Measurements from ENCODE around the gene HDAC7. TPM values are rescaled to one million over a fixed set of nuclear protein-coding genes. Genes with fewer than 3 reads are reported as not detected.

The HDAC7 gene
- total RNA-seq, 6 experiments from 2014 or later = 104 to 120 (median 108) TPM

DNA sequence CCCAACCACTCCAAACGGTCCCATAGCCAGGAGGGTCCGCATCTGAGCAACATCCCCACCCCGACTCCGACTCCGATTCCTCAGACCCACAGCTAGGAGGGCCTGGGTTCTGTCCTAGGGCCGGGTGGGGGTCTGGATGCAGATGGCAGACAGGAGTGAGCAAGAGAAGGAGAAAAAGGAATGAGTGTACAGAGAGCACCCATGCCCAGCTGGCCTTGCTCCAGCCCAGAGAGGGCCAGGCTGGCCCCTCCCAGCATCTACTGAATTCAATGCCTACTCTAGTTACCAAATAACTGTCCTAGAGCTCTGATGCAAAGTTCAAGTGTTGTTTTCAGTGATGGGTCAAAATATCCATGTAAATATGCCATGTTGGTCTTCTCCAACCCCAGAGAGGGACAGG lies 44.3 kb upstream of the HDAC7 start:
- DNase-seq = no peak
- Mint-ChIP-seq H3K4me3 (no peak overlapping the region), H3K36me3 (ENCODE audit: low read depth) (no peaks in the 10 kb centered on the region), H3K27me3 (ENCODE audit: insufficient read depth) (peaks cover 1% of the 10 kb centered on the region; the same call in 1 of the 2 replicates), H3K4me1 (ENCODE audit: low read depth) (peaks cover 13% of the 10 kb centered on the region), H3K9me3 (no peaks in the 10 kb centered on the region), H3K27ac (no peak overlapping the region)
- TF ChIP-seq CTCF (IDR thresholded peaks at IDR 0.05) = no peak

GRCh38 chr12:47863467-47863866 lies 43.8 kb upstream of the HDAC7 start:
- Mint-ChIP-seq H3K36me3 (ENCODE audit: low read depth) (no peaks in the 10 kb centered on the region), H3K4me1 (ENCODE audit: low read depth) (peaks cover 13% of the 10 kb centered on the region), H3K4me3 (no peak overlapping the region), H3K27me3 (ENCODE audit: insufficient read depth) (peaks cover 1% of the 10 kb centered on the region; the same call in 1 of the 2 replicates), H3K27ac (no peak overlapping the region), H3K9me3 (no peaks in the 10 kb centered on the region)
- no peak for DNase-seq
- no peak for TF ChIP-seq CTCF (IDR thresholded peaks at IDR 0.05)

DNA sequence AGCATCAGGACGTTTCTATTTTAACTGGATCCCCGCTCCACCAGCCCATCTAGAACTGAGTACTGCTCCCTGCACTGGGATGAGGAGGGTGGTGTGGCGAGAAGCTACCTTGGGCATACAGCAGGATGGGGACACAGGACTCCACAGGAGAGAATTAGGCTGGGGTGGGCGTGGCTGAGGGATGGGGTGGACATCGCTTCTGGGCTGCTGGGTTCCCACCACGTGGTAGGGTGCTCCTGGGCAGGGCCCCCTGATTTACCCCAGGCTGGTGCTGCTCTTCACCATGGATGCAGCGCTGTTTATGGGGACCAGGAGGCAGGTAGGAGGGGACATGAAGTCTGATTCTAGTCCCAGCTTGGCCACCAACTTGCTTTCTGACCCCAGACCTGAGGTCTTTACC lies 43.2 kb upstream of the HDAC7 start:
- H3K27me3 Mint-ChIP-seq (ENCODE audit: insufficient read depth) = peaks cover 1% of the 10 kb centered on the region; the same call in 1 of the 2 replicates
- TF ChIP-seq CTCF (IDR thresholded peaks at IDR 0.05) = no peak
- no peak overlapping the region for H3K27ac Mint-ChIP-seq
- H3K9me3 Mint-ChIP-seq = no peaks in the 10 kb centered on the region
- no peaks in the 10 kb centered on the region for H3K36me3 Mint-ChIP-seq (ENCODE audit: low read depth)
- no peak for DNase-seq
- H3K4me1 Mint-ChIP-seq (ENCODE audit: low read depth) = peaks cover 8% of the 10 kb centered on the region
- H3K4me3 Mint-ChIP-seq = no peak overlapping the region

- peaks cover 1% of the 10 kb centered on the region; the same call in 1 of the 2 replicates for H3K27me3 Mint-ChIP-seq (ENCODE audit: insufficient read depth)
- peaks cover 2% of the 10 kb centered on the region for H3K4me1 Mint-ChIP-seq (ENCODE audit: low read depth)
- no peaks in the 10 kb centered on the region for H3K36me3 Mint-ChIP-seq (ENCODE audit: low read depth)
- no peaks in the 10 kb centered on the region for H3K9me3 Mint-ChIP-seq
- no peak overlapping the region for H3K4me3 Mint-ChIP-seq
- H3K27ac Mint-ChIP-seq = no peak overlapping the region
- no peak for TF ChIP-seq CTCF (IDR thresholded peaks at IDR 0.05)
- no peak for DNase-seq
Observed at GRCh38 chr12:47862167-47862750, 42.6 kb upstream of the HDAC7 start.

- no peaks in the 10 kb centered on the region for H3K4me1 Mint-ChIP-seq (ENCODE audit: low read depth)
Observed at GRCh38 chr12:47860873-47861272, 41.2 kb upstream of the HDAC7 start.

More at GRCh38 chr12:47860873-47861272, 41.2 kb upstream of the HDAC7 start:
- no peak for DNase-seq
- no peak overlapping the region for H3K27ac Mint-ChIP-seq
- no peak overlapping the region for H3K4me3 Mint-ChIP-seq
- no peaks in the 10 kb centered on the region for H3K36me3 Mint-ChIP-seq (ENCODE audit: low read depth)
- peaks cover 1% of the 10 kb centered on the region; the same call in 1 of the 2 replicates for H3K27me3 Mint-ChIP-seq (ENCODE audit: insufficient read depth)
- TF ChIP-seq CTCF (IDR thresholded peaks at IDR 0.05) = no peak
- no peaks in the 10 kb centered on the region for H3K9me3 Mint-ChIP-seq

All from HFFc6 (cell line).